Stimulated activated naive B cell treated with anti-CD40 and anti-IgM and Interleukin-4, amounts not matched to agents 10 μg/mL and 1 μg/mL and 100 μg/mL, for 72 hours (primary cell): ENCODE measurements around the gene TENT4A.

ENCODE experiments used
- ATAC-seq, 2 donors: fragments of 150-1000 bp; cut with Tn5 transposase; replicated peaks; 2 replicates each; pipeline ENCODE4 v1.10.0; 2021; ENCODE audit warnings: moderate library complexity in 1 of 2
- DNase-seq: peaks from one replicate; pipeline ENCODE4 v3.0.0; 2021
- H3K27ac Mint-ChIP-seq: one replicate; pipeline ENCODE4 v1.8.0; 2022; ENCODE audit warnings: mild to moderate bottlenecking, mixed read lengths
- H3K27me3 Mint-ChIP-seq, 2 donors: one replicate each; pipeline ENCODE4 v1.8.0; 2022; ENCODE audit warnings: mixed read lengths in 2 of 2
- H3K36me3 Mint-ChIP-seq, 2 donors: one replicate each; pipeline ENCODE4 v1.8.0; 2022; ENCODE audit warnings: mixed read lengths in 2 of 2, mild to moderate bottlenecking in 1 of 2
- H3K4me1 Mint-ChIP-seq, 2 donors: one replicate each; pipeline ENCODE4 v1.8.0; 2022; ENCODE audit warnings: mixed read lengths in 2 of 2, mild to moderate bottlenecking in 1 of 2
- H3K4me3 Mint-ChIP-seq, 2 donors: one replicate each; pipeline ENCODE4 v1.8.0; 2022; ENCODE audit warnings: mild to moderate bottlenecking in 2 of 2, mixed read lengths in 2 of 2, moderate library complexity in 1 of 2
- H3K9me3 Mint-ChIP-seq, 2 donors: one replicate each; pipeline ENCODE4 v1.8.0; 2022; ENCODE audit warnings: mixed read lengths in 2 of 2, mild to moderate bottlenecking in 1 of 2

The TENT4A gene

DNA sequence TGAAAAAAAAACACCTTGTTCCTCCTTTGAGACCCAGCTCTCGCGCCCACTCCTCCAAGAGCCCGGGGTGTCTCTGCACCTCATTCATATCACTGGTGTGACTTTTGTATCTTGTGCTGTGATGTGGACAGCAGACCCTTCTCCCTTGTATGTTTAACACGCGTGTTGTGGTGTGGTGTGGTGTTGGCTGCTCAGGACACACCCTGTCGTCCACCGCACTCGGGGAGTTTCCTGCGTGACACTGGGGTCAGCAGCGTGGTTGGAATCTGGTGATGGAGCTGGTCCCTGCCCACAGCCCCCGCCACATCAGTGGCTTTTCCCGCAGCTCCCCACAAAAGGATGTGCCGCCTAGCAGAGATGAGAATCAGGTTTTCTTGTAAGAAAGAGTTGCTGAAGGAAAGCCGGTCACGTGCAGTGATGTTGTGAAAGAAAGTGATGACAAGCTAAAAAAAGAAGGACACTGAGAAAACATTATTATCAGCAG is 61.5 kb downstream of the TENT4A start:
- H3K27me3 Mint-ChIP-seq = peaks cover 14 to 38% of the 10 kb centered on the region in 2 donors
- H3K27ac Mint-ChIP-seq = peak overlapping the region; percentile 33
- H3K4me3 Mint-ChIP-seq = peak overlapping the region in 1 of 2 donors; percentile 23

DNA sequence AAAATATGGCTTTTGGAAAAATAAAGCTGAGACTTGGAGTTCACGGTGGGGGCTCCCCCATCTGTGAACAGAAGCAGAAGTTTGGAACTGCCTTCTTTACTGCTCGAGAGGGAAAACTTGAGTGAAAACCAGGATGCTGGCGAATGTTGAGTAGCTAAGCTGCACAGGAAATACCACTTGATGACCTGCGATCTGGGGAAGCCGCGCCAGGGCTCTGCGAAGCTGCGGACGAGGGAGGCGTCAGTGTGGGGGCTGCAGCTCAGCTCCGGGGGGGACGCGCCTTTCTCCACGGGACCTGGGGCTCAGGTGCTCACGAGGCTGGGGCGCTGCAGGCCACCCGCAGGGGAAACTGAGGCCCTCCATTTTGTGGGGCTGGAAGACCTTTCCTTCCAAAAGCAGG is 62.3 kb downstream of the TENT4A start:
- Mint-ChIP-seq H3K36me3 (peaks cover 0 to 4% of the 10 kb centered on the region in 2 donors), H3K4me3 (no peak overlapping the region), H3K27me3 (peaks cover 14 to 38% of the 10 kb centered on the region in 2 donors), H3K9me3 (no peaks in the 10 kb centered on the region), H3K27ac (no peak overlapping the region), H3K4me1 (peaks cover 6% of the 10 kb centered on the region in 2 donors)
- ATAC-seq = no peak
- DNase-seq = no peak

More for the DNA sequence above, 61.5 kb downstream of the TENT4A start:
- H3K36me3 Mint-ChIP-seq = peaks cover 0 to 4% of the 10 kb centered on the region in 2 donors
- no peaks in the 10 kb centered on the region for H3K9me3 Mint-ChIP-seq
- peaks cover 6% of the 10 kb centered on the region in 2 donors for H3K4me1 Mint-ChIP-seq
- ATAC-seq = no peak
- no peak for DNase-seq

DNA sequence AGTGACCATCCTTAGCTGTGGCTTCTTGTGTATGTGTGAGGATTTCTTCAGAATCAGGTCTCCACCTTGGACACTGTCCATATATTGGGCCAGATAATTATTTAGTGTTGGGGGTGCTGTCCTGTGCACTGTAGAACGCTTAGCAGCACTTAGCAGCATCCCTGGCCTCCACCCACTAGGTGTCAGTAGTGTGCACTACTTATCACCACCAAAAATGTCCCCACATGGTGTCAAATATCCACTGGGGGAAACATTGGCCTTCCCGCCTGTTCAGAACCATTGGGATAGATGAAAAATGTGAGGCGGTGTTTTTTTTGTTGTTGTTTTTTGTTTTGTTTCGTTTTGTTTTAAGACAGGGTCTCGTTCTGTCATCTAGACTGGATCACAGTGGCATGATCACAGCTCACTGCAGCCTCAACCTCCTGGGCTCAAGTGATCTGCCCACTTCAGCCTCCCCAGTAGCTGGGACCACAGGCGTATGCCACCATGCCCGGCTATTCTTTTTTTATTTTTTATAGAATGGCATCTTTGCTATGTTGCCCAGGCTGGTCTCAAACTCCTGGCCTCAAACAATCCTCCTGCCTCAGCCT is 67.7 kb downstream of the TENT4A start:
- Mint-ChIP-seq H3K4me1 (peaks cover 5 to 7% of the 10 kb centered on the region in 2 donors), H3K36me3 (peaks cover 0 to 4% of the 10 kb centered on the region in 2 donors), H3K4me3 (no peak overlapping the region), H3K9me3 (no peaks in the 10 kb centered on the region), H3K27me3 (peaks cover 18 to 24% of the 10 kb centered on the region in 2 donors), H3K27ac (no peak overlapping the region)
- DNase-seq = no peak
- ATAC-seq = peak; percentile 39 to 55

DNA sequence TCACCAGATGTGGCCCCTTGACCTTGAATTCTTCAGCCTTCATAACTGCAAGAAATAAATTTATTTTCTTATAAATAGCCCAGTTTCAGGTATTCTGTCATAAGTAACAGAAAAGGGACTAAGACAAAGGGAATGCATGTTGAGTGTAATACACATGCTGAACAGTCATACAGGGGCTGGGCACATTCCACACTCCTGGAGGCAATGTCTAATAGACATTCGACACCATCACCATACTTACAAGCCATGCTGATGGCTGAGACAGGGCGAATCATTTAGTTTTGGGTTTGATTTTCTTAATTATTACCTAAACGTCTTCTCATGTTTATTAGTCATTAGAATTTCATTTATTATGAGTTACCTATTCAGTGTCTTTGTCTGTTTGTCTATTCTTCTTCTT is 68.5 kb downstream of the TENT4A start:
- H3K36me3 Mint-ChIP-seq = peaks cover 0 to 4% of the 10 kb centered on the region in 2 donors
- H3K4me3 Mint-ChIP-seq = no peak overlapping the region
- H3K27me3 Mint-ChIP-seq = peaks cover 12 to 16% of the 10 kb centered on the region in 2 donors
- ATAC-seq = no peak
- H3K27ac Mint-ChIP-seq = no peak overlapping the region
- H3K9me3 Mint-ChIP-seq = no peaks in the 10 kb centered on the region
- no peak for DNase-seq
- peaks cover 5 to 8% of the 10 kb centered on the region in 2 donors for H3K4me1 Mint-ChIP-seq

DNA sequence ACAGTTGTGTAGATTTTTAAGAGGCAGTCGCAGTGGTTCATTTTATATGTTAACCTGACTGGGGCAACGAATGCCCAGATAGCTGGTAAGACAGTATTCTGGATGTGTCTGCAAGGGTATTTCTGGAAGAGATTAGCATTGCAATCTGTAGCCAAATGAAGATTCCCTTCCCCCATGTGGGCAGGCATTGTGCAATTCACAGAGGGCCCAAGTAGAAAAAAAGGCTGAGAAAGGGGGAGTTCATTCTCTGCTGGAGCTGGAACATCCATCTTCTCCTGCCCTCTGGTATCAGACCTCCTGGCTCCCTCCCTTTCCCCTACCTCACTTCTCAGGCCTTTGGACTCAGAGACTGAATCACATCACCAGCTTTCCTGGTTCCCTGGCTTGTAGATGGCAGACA is 70.6 kb downstream of the TENT4A start:
- no peak for ATAC-seq
- H3K27ac Mint-ChIP-seq = no peak overlapping the region
- peaks cover 5 to 8% of the 10 kb centered on the region in 2 donors for H3K4me1 Mint-ChIP-seq
- peaks cover 0 to 11% of the 10 kb centered on the region in 2 donors for H3K27me3 Mint-ChIP-seq
- no peak for DNase-seq
- H3K4me3 Mint-ChIP-seq = no peak overlapping the region
- H3K36me3 Mint-ChIP-seq = no peaks in the 10 kb centered on the region
- no peaks in the 10 kb centered on the region for H3K9me3 Mint-ChIP-seq

DNA sequence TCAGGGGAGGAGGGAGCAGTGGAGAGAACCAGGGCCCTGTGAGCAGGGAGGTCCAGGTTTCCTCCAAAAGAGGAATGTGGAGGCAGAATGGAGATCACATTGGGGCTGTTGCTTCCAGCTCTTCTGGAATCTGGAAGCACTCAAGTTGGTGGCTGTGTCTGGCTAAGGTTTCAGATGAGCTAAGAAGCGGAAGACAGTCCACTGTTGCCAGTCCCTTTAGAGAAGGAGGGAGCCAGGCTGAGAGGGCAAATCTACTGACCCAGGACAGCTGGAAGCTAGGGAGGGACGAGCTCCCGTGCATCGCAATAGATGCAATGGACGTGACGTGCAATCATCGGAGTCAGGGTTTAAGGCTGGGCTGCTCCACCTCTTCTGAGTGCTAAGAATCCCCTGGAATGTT is 71.2 kb downstream of the TENT4A start:
- Mint-ChIP-seq H3K27me3 (peaks cover 0 to 11% of the 10 kb centered on the region in 2 donors), H3K9me3 (no peaks in the 10 kb centered on the region), H3K4me1 (peaks cover 5 to 8% of the 10 kb centered on the region in 2 donors), H3K4me3 (no peak overlapping the region), H3K27ac (no peak overlapping the region), H3K36me3 (no peaks in the 10 kb centered on the region)
- DNase-seq (no peak), ATAC-seq (no peak)

DNA sequence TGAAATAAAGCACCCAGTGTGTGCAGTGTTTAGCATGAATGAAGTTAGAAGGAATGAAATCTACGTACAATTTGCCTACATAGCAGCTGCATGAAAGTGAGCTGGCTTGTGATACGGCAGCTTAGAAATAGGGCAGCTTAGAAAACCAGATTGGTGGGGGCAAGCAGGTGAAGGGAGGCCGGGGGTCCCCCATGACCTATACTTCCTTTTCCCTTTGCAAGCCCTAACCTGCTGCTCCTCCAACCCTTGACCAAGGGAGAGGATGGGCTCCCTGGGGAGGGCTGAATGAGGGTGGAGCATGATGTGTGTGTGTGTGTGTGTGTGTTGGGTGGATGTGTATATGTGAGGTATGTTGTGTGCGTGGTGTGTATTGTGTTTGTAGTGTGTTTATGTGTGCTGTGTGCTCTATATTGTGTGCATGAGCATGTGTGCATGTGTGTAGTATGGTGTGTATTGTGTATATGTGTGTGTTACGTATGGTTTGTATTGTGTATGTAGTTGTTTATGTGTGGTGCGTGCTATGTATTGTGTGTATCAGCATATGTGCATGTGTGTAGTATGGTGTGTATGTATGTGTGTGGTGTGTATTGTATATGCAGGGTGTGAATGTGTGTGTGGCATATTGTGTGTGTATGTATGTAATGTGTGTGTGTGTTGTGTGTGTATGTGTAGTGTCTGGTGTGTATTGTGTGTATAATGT is 72.1 kb downstream of the TENT4A start:
- ATAC-seq = no peak
- peaks cover 5 to 8% of the 10 kb centered on the region in 2 donors for H3K4me1 Mint-ChIP-seq
- H3K27me3 Mint-ChIP-seq = peaks cover 3 to 11% of the 10 kb centered on the region in 2 donors
- no peak for DNase-seq
- H3K36me3 Mint-ChIP-seq = no peaks in the 10 kb centered on the region
- no peak overlapping the region for H3K4me3 Mint-ChIP-seq
- H3K27ac Mint-ChIP-seq = no peak overlapping the region
- no peaks in the 10 kb centered on the region for H3K9me3 Mint-ChIP-seq

DNA sequence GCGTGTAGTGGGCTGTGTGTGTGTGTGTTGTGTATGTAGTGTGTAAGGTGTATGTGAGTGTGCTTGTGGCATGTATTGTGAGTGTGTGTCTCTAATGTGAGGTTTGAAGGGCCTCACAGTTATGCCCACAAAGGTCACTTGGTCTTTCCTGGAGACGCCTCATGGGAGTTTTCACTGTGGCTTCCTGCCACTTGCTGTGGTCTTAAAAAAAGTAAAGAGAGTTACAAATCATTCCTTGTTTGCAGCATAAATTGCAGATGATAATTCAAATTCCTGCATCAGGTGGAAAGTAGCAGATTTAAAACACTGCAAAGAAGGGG is 72.6 kb downstream of the TENT4A start:
- ATAC-seq (no peak), DNase-seq (no peak)
- no peak overlapping the region for H3K4me3 Mint-ChIP-seq
- H3K36me3 Mint-ChIP-seq = no peaks in the 10 kb centered on the region
- peaks cover 8 to 11% of the 10 kb centered on the region in 2 donors for H3K27me3 Mint-ChIP-seq
- H3K4me1 Mint-ChIP-seq = peaks cover 5 to 8% of the 10 kb centered on the region in 2 donors
- no peaks in the 10 kb centered on the region for H3K9me3 Mint-ChIP-seq
- H3K27ac Mint-ChIP-seq = no peak overlapping the region

DNA sequence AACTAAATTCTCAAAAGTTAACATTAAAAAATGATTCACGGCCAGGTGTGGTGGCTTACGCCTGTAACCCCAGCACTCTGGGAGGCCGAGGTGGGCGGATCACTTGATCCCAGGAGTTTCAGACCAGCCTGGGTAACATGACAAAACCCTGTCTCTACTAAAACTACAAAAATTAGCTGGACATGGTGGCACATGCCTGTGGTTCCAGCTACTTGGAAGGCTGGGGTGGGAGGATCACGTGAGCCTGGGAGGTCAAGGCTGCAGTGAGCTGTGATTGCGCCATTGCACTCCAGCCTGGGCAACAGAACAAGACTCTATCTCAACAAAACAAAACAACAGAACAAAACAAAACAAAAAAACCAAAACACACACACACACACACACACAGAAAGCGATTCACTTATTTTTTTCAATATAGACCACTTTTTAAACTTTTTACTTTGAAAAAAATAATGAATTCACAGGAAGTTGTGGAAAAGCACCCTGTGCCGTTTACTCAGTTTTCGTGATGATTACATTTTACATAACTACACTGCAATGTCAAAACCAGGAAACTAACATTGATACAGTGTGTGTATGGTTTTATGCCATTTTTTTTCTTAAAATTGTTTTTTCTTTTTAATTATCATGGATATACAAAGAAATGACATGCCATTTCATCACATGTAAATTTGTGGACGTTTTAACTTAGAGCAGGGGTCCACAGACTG is 73.7 kb downstream of the TENT4A start:
- Mint-ChIP-seq H3K4me1 (peaks cover 5 to 12% of the 10 kb centered on the region in 2 donors), H3K27me3 (peaks cover 14 to 16% of the 10 kb centered on the region in 2 donors), H3K9me3 (no peaks in the 10 kb centered on the region), H3K27ac (no peak overlapping the region), H3K36me3 (no peaks in the 10 kb centered on the region), H3K4me3 (no peak overlapping the region)
- no peak for DNase-seq
- ATAC-seq = no peak

DNA sequence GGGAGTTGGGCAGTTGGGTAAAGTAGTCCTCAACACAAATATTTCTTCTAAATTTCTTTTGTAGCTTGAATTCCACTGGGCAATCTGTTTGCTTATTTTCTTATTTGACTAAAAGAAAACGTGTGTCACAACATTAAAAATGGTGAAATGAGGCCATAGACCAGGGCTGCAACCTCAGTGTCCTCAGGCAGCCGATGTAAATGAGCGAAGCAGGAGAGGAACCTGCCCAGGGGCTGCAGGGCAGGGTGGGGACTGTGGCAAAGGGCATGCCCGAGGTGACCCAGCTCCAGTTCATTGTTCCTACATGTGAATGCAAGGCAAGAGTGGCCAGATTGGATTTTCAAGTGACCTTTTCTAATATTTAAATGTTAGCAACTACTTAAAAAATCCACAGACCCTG is 74.7 kb downstream of the TENT4A start:
- H3K4me3 Mint-ChIP-seq = no peak overlapping the region
- no peak for DNase-seq
- peaks cover 5 to 12% of the 10 kb centered on the region in 2 donors for H3K4me1 Mint-ChIP-seq
- peaks cover 14 to 16% of the 10 kb centered on the region in 2 donors for H3K27me3 Mint-ChIP-seq
- no peaks in the 10 kb centered on the region for H3K36me3 Mint-ChIP-seq
- H3K27ac Mint-ChIP-seq = no peak overlapping the region
- no peaks in the 10 kb centered on the region for H3K9me3 Mint-ChIP-seq
- no peak for ATAC-seq

DNA sequence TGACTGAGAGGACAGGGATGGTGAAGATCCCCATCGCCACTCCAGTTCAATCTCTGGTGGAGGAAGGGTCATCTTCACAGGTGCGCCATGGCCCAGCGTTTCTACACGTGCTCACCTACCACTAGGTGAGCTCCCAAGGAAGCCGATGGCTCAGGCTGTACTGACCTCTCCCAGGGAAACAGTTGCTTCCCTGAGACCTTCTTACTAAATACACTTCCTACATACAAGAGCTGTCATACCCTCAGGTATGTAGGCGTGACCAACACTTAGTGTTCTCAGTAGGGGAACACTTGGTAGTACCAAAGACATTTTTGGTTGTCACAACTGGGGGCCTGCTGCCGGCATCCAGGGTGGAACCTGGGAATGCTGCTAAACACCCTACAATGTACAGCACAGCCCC is 75.2 kb downstream of the TENT4A start:
- DNase-seq (no peak), ATAC-seq (no peak)
- Mint-ChIP-seq H3K9me3 (no peaks in the 10 kb centered on the region), H3K4me1 (peaks cover 5 to 12% of the 10 kb centered on the region in 2 donors), H3K27ac (no peak overlapping the region), H3K27me3 (peaks cover 19 to 20% of the 10 kb centered on the region in 2 donors), H3K4me3 (no peak overlapping the region), H3K36me3 (no peaks in the 10 kb centered on the region)

DNA sequence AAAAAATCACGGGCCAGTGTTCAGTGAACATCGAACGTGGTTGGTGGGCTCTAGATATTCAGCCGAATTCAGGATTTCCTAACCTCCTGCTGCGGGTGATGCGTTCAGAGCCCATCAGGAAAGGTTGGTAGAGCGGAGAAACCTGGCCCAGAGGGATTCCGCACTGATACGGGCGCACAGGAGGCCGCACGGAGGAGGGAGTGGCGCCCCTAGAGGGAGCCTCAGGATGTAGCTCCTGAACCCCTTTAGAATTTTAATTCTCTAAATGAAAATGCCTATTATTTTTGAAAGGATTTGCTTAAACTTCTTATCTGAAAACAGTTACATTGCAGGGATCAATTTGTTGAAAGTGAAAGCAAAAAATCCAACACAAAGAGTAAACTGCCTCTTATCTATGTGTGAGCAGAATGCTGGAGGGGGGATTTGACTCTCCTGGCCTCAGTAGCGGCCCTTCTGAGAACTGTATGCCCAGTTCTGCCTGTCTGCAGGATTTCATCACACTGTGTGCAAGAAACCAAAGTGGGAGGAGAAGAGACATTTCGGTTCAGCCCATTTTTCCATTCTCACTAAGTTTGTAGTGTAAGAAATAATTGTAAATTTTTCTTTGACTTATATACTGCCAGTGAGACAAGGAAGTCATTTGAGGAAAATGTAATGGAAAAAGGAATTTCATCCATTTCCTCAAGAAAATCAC is 75.9 kb downstream of the TENT4A start:
- no peak overlapping the region for H3K27ac Mint-ChIP-seq
- H3K4me3 Mint-ChIP-seq = no peak overlapping the region
- ATAC-seq = no peak
- no peaks in the 10 kb centered on the region for H3K9me3 Mint-ChIP-seq
- no peaks in the 10 kb centered on the region for H3K36me3 Mint-ChIP-seq
- peaks cover 5 to 12% of the 10 kb centered on the region in 2 donors for H3K4me1 Mint-ChIP-seq
- DNase-seq = no peak
- peaks cover 19 to 20% of the 10 kb centered on the region in 2 donors for H3K27me3 Mint-ChIP-seq

DNA sequence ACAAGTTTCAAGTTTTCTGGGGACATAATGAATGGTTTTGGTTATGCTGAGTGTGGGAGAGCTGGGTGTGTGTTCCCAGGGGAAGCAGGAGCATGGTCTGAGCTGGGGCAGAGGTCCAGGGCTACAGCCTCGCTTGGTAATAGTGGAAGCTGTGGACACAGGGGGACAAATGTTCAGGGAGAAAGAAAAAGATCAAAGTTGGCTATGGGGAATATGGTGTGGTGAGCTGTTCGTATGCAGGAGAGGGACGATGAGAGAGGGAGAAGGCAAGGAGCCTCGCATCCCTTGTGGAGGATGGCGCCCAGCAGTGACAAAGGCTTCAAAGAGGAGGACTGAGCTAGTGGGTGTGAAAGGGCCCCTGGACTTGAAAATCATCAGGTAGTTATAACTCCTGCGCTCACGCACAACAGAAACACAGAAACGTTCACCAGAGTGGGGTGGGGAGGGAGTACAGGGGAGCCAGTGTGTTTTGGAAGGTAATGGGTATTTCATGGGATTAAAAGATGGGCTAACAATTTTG is 77.2 kb downstream of the TENT4A start:
- no peak overlapping the region for H3K27ac Mint-ChIP-seq
- peaks cover 18 to 19% of the 10 kb centered on the region in 2 donors for H3K27me3 Mint-ChIP-seq
- DNase-seq = no peak
- peaks cover 4 to 10% of the 10 kb centered on the region in 2 donors for H3K4me1 Mint-ChIP-seq
- no peak for ATAC-seq
- H3K4me3 Mint-ChIP-seq = no peak overlapping the region
- no peaks in the 10 kb centered on the region for H3K36me3 Mint-ChIP-seq
- no peaks in the 10 kb centered on the region for H3K9me3 Mint-ChIP-seq

DNA sequence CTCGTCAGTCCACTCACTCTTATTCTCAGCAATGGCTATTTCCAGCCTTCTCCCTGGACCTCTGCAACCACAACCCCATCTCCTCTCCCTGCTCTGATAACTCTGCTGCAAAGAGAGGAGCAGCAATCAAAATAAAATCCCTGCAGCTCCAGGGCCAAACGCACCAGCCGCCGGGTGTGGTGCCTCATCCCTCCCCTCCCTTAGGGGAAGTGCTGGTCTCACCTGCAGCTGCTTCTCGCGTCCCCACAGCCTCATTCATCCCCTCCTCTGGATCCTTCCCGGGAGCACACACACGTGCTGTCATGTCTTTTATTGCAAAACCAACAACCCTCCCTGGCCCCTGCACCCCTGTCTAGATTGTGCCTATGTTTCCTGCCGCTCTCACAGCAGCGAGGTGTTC is 77.8 kb downstream of the TENT4A start:
- Mint-ChIP-seq H3K27ac (no peak overlapping the region), H3K36me3 (no peaks in the 10 kb centered on the region), H3K4me1 (peaks cover 0 to 4% of the 10 kb centered on the region in 2 donors), H3K4me3 (no peak overlapping the region), H3K27me3 (peaks cover 14 to 19% of the 10 kb centered on the region in 2 donors), H3K9me3 (no peaks in the 10 kb centered on the region)
- ATAC-seq (no peak), DNase-seq (no peak)
